ENCODE results near the gene HSD17B13. TPM values are rescaled to one million over a fixed set of nuclear protein-coding genes. Genes with fewer than 3 reads are reported as not detected.

The HSD17B13 gene
- total RNA-seq, 2 donors from 2014 or later, result 1.7 to 8.3 TPM

GRCh38 chr4:87337361-87337760 is 14.7 kb upstream of the HSD17B13 start:
- no peak overlapping the region for H3K27ac ChIP-seq
- 80% methylated on average over 1 of the region's 1 CpG for WGBS
- no peak overlapping the region for H3K4me3 ChIP-seq
- H3K4me1 ChIP-seq (replicated peaks), result no peaks in the 10 kb centered on the region
- intact Hi-C loops (cut with DNase I), result no loop called here
- no peaks in the 10 kb centered on the region for H3K36me3 ChIP-seq
- TF ChIP-seq POLR2A (IDR thresholded peaks at IDR 0.05) (no peak), CTCF (IDR thresholded peaks at IDR 0.05) (no peak), POLR2AphosphoS5 (IDR thresholded peaks at IDR 0.05) (no peak)
- DNase-seq (ENCODE audit: low spot score), result no peak
- no peaks in the 10 kb centered on the region for H3K27me3 ChIP-seq (replicated peaks; ENCODE audit: insufficient read depth)
- no peaks in the 10 kb centered on the region for H3K9me3 ChIP-seq

- TF ChIP-seq CTCF (IDR thresholded peaks at IDR 0.05) (no peak), POLR2A (IDR thresholded peaks at IDR 0.05) (no peak), POLR2AphosphoS5 (IDR thresholded peaks at IDR 0.05) (no peak)
- WGBS, result 97% methylated on average over 1 of the region's 1 CpG
- intact Hi-C loops (cut with DNase I), result no loop called here
- H3K27ac ChIP-seq, result no peak overlapping the region
- H3K9me3 ChIP-seq, result no peaks in the 10 kb centered on the region
- no peaks in the 10 kb centered on the region for H3K27me3 ChIP-seq (replicated peaks; ENCODE audit: insufficient read depth)
- no peaks in the 10 kb centered on the region for H3K4me1 ChIP-seq (replicated peaks)
- DNase-seq (ENCODE audit: low spot score), result no peak
- no peaks in the 10 kb centered on the region for H3K36me3 ChIP-seq
- no peak overlapping the region for H3K4me3 ChIP-seq
Measured at GRCh38 chr4:87333267-87333666, 10.6 kb upstream of the HSD17B13 start.

- Histone ChIP-seq H3K4me1 (replicated peaks) (no peaks in the 10 kb centered on the region), H3K27ac (no peak overlapping the region), H3K9me3 (no peaks in the 10 kb centered on the region), H3K27me3 (replicated peaks; ENCODE audit: insufficient read depth) (no peaks in the 10 kb centered on the region), H3K36me3 (no peaks in the 10 kb centered on the region), H3K4me3 (no peak overlapping the region)
- 88% methylated on average over 4 of the region's 4 CpGs for WGBS
- DNase-seq (ENCODE audit: low spot score), result no peak
- intact Hi-C loops (cut with DNase I), result no loop called here
- no peak for TF ChIP-seq POLR2AphosphoS5 (IDR thresholded peaks at IDR 0.05)
Measured at GRCh38 chr4:87330761-87331160, 8.1 kb upstream of the HSD17B13 start.

- Histone ChIP-seq H3K27me3 (replicated peaks; ENCODE audit: insufficient read depth) (no peaks in the 10 kb centered on the region), H3K9me3 (no peaks in the 10 kb centered on the region), H3K36me3 (no peaks in the 10 kb centered on the region), H3K4me1 (replicated peaks) (no peaks in the 10 kb centered on the region), H3K27ac (no peak overlapping the region), H3K4me3 (no peak overlapping the region)
- DNase-seq (ENCODE audit: low spot score), result no peak
- WGBS, result 62% methylated on average over 1 of the region's 1 CpG
- intact Hi-C loops (cut with DNase I), result no loop called here
- TF ChIP-seq POLR2A (IDR thresholded peaks at IDR 0.05), result no peak
- no peak for TF ChIP-seq POLR2AphosphoS5 (IDR thresholded peaks at IDR 0.05)
Measured at GRCh38 chr4:87327136-87327535, 4.5 kb upstream of the HSD17B13 start.

GRCh38 chr4:87326460-87326859 is 3.8 kb upstream of the HSD17B13 start:
- no peak overlapping the region for H3K4me3 ChIP-seq
- WGBS, result 30% methylated on average over 3 of the region's 3 CpGs
- intact Hi-C loops (cut with DNase I), result no loop called here
- no peaks in the 10 kb centered on the region for H3K9me3 ChIP-seq
- H3K27ac ChIP-seq, result no peak overlapping the region
- TF ChIP-seq POLR2A (IDR thresholded peaks at IDR 0.05) (no peak), CTCF (IDR thresholded peaks at IDR 0.05) (no peak), POLR2AphosphoS5 (IDR thresholded peaks at IDR 0.05) (no peak)
- no peak for DNase-seq (ENCODE audit: low spot score)
- no peaks in the 10 kb centered on the region for H3K27me3 ChIP-seq (replicated peaks; ENCODE audit: insufficient read depth)
- H3K36me3 ChIP-seq, result no peaks in the 10 kb centered on the region
- H3K4me1 ChIP-seq (replicated peaks), result no peaks in the 10 kb centered on the region

- Histone ChIP-seq H3K27ac (peak overlapping the region in 1 of 2 donors; percentile 10), H3K27me3 (replicated peaks; ENCODE audit: insufficient read depth) (no peaks in the 10 kb centered on the region), H3K9me3 (no peaks in the 10 kb centered on the region), H3K4me3 (no peak overlapping the region), H3K4me1 (replicated peaks) (no peaks in the 10 kb centered on the region), H3K36me3 (no peaks in the 10 kb centered on the region)
- WGBS, result 33% methylated on average over 5 of the region's 5 CpGs
- TF ChIP-seq POLR2AphosphoS5 (IDR thresholded peaks at IDR 0.05) (no peak), CTCF (IDR thresholded peaks at IDR 0.05) (no peak), POLR2A (IDR thresholded peaks at IDR 0.05) (no peak)
- intact Hi-C loops (cut with DNase I), result no loop called here
- no peak for DNase-seq (ENCODE audit: low spot score)
Measured at GRCh38 chr4:87321888-87322287, 794 bp downstream of the HSD17B13 start.
